Measurements from ENCODE around the gene PIP5K1B. TPM values are rescaled to one million over a fixed set of nuclear protein-coding genes. Genes with fewer than 3 reads are reported as not detected.

PIP5K1B gene
- total RNA-seq, 1 experiment from 2014 or later: not detected

DNA sequence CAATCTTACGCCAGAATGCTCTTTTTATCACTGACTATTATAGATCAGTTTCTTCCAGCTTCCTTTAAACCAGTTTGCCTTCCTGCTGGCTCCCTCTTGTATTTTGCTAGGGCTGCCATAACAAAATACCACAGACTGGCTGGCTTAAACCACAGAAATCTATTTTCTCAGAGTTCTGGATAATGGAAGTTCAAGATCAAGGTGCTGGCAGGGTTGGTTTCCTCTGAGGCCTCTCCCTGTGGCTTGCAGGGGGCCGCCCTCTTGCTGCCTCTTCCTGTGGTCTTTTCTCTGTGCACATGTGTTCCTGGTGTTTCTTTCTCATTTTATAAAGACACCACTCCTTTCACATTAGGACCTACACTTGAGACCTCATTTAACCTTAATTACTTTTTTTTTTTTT is 323.7 kb downstream of the PIP5K1B start:
- Histone ChIP-seq H3K4me3 (ENCODE audit: low read depth in 2 of 2, low read length in 2 of 2) (no peak overlapping the region), H3K27me3 (ENCODE audit: control insufficient read depth, insufficient read depth, low read length) (no peaks in the 10 kb centered on the region), H3K9me3 (ENCODE audit: control insufficient read depth, insufficient read depth, low read depth, low read length) (no peaks in the 10 kb centered on the region), H3K27ac (ENCODE audit: low read length) (no peak overlapping the region), H3K4me1 (ENCODE audit: control insufficient read depth, insufficient read depth, low read length) (no peaks in the 10 kb centered on the region), H3K36me3 (ENCODE audit: control insufficient read depth, insufficient read depth, low read length) (no peaks in the 10 kb centered on the region)
- no TSS peak for BruUV-seq (replicated peaks)
- POLR2A ChIA-PET: no interaction called here
- intact Hi-C loops (cut with micrococcal nuclease; ENCODE audit: unreplicated experiment) (loop anchor here (10.0 kb wide), 1 partner anchor 324 kb away; the partner anchor contains the start of gene PIP5K1B), in situ Hi-C loops (cut with HindIII; ENCODE audit: low pct_unique_long_range_greater_than_20kb, low sequenced_read_pairs) (no loop called here)
- no peak for DNase-seq (ENCODE audit: low read depth, low spot score)
- no peak for ATAC-seq
- TF ChIP-seq, protein P1, sequence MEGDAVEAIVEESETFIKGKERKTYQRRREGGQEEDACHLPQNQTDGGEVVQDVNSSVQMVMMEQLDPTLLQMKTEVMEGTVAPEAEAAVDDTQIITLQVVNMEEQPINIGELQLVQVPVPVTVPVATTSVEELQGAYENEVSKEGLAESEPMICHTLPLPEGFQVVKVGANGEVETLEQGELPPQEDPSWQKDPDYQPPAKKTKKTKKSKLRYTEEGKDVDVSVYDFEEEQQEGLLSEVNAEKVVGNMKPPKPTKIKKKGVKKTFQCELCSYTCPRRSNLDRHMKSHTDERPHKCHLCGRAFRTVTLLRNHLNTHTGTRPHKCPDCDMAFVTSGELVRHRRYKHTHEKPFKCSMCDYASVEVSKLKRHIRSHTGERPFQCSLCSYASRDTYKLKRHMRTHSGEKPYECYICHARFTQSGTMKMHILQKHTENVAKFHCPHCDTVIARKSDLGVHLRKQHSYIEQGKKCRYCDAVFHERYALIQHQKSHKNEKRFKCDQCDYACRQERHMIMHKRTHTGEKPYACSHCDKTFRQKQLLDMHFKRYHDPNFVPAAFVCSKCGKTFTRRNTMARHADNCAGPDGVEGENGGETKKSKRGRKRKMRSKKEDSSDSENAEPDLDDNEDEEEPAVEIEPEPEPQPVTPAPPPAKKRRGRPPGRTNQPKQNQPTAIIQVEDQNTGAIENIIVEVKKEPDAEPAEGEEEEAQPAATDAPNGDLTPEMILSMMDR (IDR thresholded peaks at IDR 0.05): no peak
- TF ChIP-seq POLR2AphosphoS5 (IDR thresholded peaks at IDR 0.05; ENCODE audit: low read depth, low read length): no peak
- TF ChIP-seq SIN3A (IDR thresholded peaks at IDR 0.05; ENCODE audit: borderline replicate concordance, insufficient read depth, low read depth, low read length): no peak
- no peak for TF ChIP-seq TCF7L2 (IDR thresholded peaks at IDR 0.05; ENCODE audit: low read depth, low read length)
- TF ChIP-seq, protein P2, sequence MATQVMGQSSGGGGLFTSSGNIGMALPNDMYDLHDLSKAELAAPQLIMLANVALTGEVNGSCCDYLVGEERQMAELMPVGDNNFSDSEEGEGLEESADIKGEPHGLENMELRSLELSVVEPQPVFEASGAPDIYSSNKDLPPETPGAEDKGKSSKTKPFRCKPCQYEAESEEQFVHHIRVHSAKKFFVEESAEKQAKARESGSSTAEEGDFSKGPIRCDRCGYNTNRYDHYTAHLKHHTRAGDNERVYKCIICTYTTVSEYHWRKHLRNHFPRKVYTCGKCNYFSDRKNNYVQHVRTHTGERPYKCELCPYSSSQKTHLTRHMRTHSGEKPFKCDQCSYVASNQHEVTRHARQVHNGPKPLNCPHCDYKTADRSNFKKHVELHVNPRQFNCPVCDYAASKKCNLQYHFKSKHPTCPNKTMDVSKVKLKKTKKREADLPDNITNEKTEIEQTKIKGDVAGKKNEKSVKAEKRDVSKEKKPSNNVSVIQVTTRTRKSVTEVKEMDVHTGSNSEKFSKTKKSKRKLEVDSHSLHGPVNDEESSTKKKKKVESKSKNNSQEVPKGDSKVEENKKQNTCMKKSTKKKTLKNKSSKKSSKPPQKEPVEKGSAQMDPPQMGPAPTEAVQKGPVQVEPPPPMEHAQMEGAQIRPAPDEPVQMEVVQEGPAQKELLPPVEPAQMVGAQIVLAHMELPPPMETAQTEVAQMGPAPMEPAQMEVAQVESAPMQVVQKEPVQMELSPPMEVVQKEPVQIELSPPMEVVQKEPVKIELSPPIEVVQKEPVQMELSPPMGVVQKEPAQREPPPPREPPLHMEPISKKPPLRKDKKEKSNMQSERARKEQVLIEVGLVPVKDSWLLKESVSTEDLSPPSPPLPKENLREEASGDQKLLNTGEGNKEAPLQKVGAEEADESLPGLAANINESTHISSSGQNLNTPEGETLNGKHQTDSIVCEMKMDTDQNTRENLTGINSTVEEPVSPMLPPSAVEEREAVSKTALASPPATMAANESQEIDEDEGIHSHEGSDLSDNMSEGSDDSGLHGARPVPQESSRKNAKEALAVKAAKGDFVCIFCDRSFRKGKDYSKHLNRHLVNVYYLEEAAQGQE (IDR thresholded peaks at IDR 0.05; ENCODE audit: insufficient read depth in 1 of 2, low read depth in 2 of 2, low read length in 1 of 2): no peak
- CTCF ChIA-PET: no interaction called here

GRCh38 chr9:69029535-69029934 is 324.5 kb downstream of the PIP5K1B start:
- no peak for TF ChIP-seq SIN3A (IDR thresholded peaks at IDR 0.05; ENCODE audit: borderline replicate concordance, insufficient read depth, low read depth, low read length)
- TF ChIP-seq, protein P2 (IDR thresholded peaks at IDR 0.05; ENCODE audit: insufficient read depth in 1 of 2, low read depth in 2 of 2, low read length in 1 of 2): no peak
- no peak for TF ChIP-seq POLR2AphosphoS5 (IDR thresholded peaks at IDR 0.05; ENCODE audit: low read depth, low read length)
- no peak for TF ChIP-seq TCF7L2 (IDR thresholded peaks at IDR 0.05; ENCODE audit: low read depth, low read length)
- TF ChIP-seq, protein P1 (IDR thresholded peaks at IDR 0.05): no peak
- POLR2A ChIA-PET: no interaction called here
- no TSS peak for BruUV-seq (replicated peaks)

More at GRCh38 chr9:69029535-69029934, 324.5 kb downstream of the PIP5K1B start:
- in situ Hi-C loops (cut with HindIII; ENCODE audit: low pct_unique_long_range_greater_than_20kb, low sequenced_read_pairs) (no loop called here), intact Hi-C loops (cut with micrococcal nuclease; ENCODE audit: unreplicated experiment) (loop anchor here (10.0 kb wide), 1 partner anchor 325 kb away; the partner anchor contains the start of gene PIP5K1B)
- Histone ChIP-seq H3K36me3 (ENCODE audit: control insufficient read depth, insufficient read depth, low read length) (no peaks in the 10 kb centered on the region), H3K4me3 (ENCODE audit: low read depth in 2 of 2, low read length in 2 of 2) (no peak overlapping the region), H3K4me1 (ENCODE audit: control insufficient read depth, insufficient read depth, low read length) (no peaks in the 10 kb centered on the region), H3K27me3 (ENCODE audit: control insufficient read depth, insufficient read depth, low read length) (no peaks in the 10 kb centered on the region), H3K9me3 (ENCODE audit: control insufficient read depth, insufficient read depth, low read depth, low read length) (no peaks in the 10 kb centered on the region), H3K27ac (ENCODE audit: low read length) (no peak overlapping the region)
- CTCF ChIA-PET: no interaction called here
- ATAC-seq (no peak), DNase-seq (ENCODE audit: low read depth, low spot score) (no peak)
